Breast epithelium (tissue), 3 donors: ENCODE data around the gene CHD6.

Experiments
- CTCF ChIP-seq, 3 donors: fragments of 450-650 bp; IDR thresholded peaks; one replicate each; pipeline ENCODE4 v1.5.1; 2016 to 2017; ENCODE audit warnings: antibody characterized with exemption in 3 of 3, mild to moderate bottlenecking in 3 of 3, moderate library complexity in 3 of 3
- POLR2AphosphoS5 ChIP-seq, 3 donors: sonication (generic); formaldehyde crosslinking; IDR thresholded peaks; one replicate each; pipeline ENCODE4 v1.6.1; 2017; ENCODE audit warnings: antibody characterized with exemption in 3 of 3

GRCh38 chr20:41428285-41428684 is 189.9 kb downstream of the CHD6 start:
- no peak for TF ChIP-seq CTCF (IDR thresholded peaks at IDR 0.05)
- TF ChIP-seq POLR2AphosphoS5 (IDR thresholded peaks at IDR 0.05), result no peak
